Lower lobe of right lung (tissue), 2 donors: ENCODE results near the gene DDAH1. TPM values are rescaled to one million over a fixed set of nuclear protein-coding genes. Genes with fewer than 3 reads are reported as not detected.

Experiments used
- ATAC-seq, 2 donors: fragments of 200-7000 bp; cut with Tn5 transposase; one replicate each; pipeline ENCODE4 v1.9.1; 2020 to 2022; ENCODE audit warnings: mild to moderate bottlenecking in 2 of 2, moderate library complexity in 2 of 2
- DNase-seq: peaks from one replicate; pipeline ENCODE4 v3.0.0-alpha.2; 2020
- H3K27ac ChIP-seq: fragments of 200-600 bp; one replicate; pipeline ENCODE4 v1.8.0; 2022
- H3K27me3 ChIP-seq: fragments of 200-600 bp; one replicate; pipeline ENCODE4 v1.8.0; 2022; ENCODE audit warnings: low read depth
- H3K36me3 ChIP-seq: fragments of 200-600 bp; one replicate; pipeline ENCODE4 v1.8.0; 2022; ENCODE audit warnings: mild to moderate bottlenecking
- H3K4me1 ChIP-seq: fragments of 200-600 bp; one replicate; pipeline ENCODE4 v1.8.0; 2022
- H3K4me3 ChIP-seq: fragments of 200-600 bp; one replicate; pipeline ENCODE4 v1.8.0; 2022; ENCODE audit warnings: mild to moderate bottlenecking
- H3K9me3 ChIP-seq: fragments of 200-600 bp; one replicate; pipeline ENCODE4 v1.8.0; 2022
- CTCF ChIP-seq: fragments of 200-600 bp; IDR thresholded peaks from one replicate; pipeline ENCODE4 v1.8.0; 2022; ENCODE audit warnings: antibody characterized with exemption, mild to moderate bottlenecking
- intact Hi-C: fragments of 100-400 bp; cut with DNase I; formaldehyde crosslinking; loops from one replicate; pipeline ENCODE4 v1.11.0; 2022
- total RNA-seq: library from RNA; stranded (reverse); fragmentation: NEBNext Ultra II Directional; extraction: Animal tissue kit (Norgen Biotek cat#: 25700); gene quantifications from one replicate; pipeline ENCODE4 v1.2.1, GENCODE V29; 2021
- donor health status: DM: no; HTN: yes; CAD: no; lungs with severe emphysema.

DDAH1 gene
- total RNA-seq, 1 donor from 2014 or later: 48.4 TPM

- Histone ChIP-seq H3K27me3 (no peaks in the 10 kb centered on the region), H3K36me3 (no peaks in the 10 kb centered on the region), H3K9me3 (no peaks in the 10 kb centered on the region), H3K4me3 (no peak overlapping the region), H3K4me1 (peaks cover 14% of the 10 kb centered on the region), H3K27ac (no peak overlapping the region)
- no peak for TF ChIP-seq CTCF
- intact Hi-C loops: no loop called here
- no peak for DNase-seq
- peak in 1 of 2 donors; percentile 40 for ATAC-seq
These were observed 60.6 kb downstream of the DDAH1 start for GRCh38 chr1:85404408-85404807.

GRCh38 chr1:85398391-85399064 lies 66.4 kb downstream of the DDAH1 start:
- H3K4me3 ChIP-seq: no peak overlapping the region
- H3K27me3 ChIP-seq: no peaks in the 10 kb centered on the region
- H3K27ac ChIP-seq: no peak overlapping the region
- H3K36me3 ChIP-seq: no peaks in the 10 kb centered on the region
- intact Hi-C loops: no loop called here
- H3K9me3 ChIP-seq: no peaks in the 10 kb centered on the region
- DNase-seq (no peak), ATAC-seq (peak in 1 of 2 donors; percentile 21)
- no peaks in the 10 kb centered on the region for H3K4me1 ChIP-seq
- peak; percentile 24 for TF ChIP-seq CTCF

GRCh38 chr1:85397490-85398032 lies 67.4 kb downstream of the DDAH1 start:
- Histone ChIP-seq H3K4me1 (no peaks in the 10 kb centered on the region), H3K27me3 (no peaks in the 10 kb centered on the region), H3K27ac (no peak overlapping the region), H3K9me3 (no peaks in the 10 kb centered on the region), H3K4me3 (no peak overlapping the region), H3K36me3 (no peaks in the 10 kb centered on the region)
- DNase-seq: no peak
- ATAC-seq: no peak
- intact Hi-C loops: no loop called here
- no peak for TF ChIP-seq CTCF

GRCh38 chr1:85396194-85396593 lies 68.8 kb downstream of the DDAH1 start:
- Histone ChIP-seq H3K27me3 (no peaks in the 10 kb centered on the region), H3K9me3 (no peaks in the 10 kb centered on the region), H3K27ac (no peak overlapping the region), H3K4me3 (no peak overlapping the region), H3K36me3 (no peaks in the 10 kb centered on the region), H3K4me1 (no peaks in the 10 kb centered on the region)
- TF ChIP-seq CTCF: no peak
- no peak for ATAC-seq
- no peak for DNase-seq
- intact Hi-C loops: no loop called here

GRCh38 chr1:85394130-85394529 lies 70.8 kb downstream of the DDAH1 start:
- TF ChIP-seq CTCF: no peak
- no peak for ATAC-seq
- H3K4me1 ChIP-seq: no peaks in the 10 kb centered on the region
- H3K9me3 ChIP-seq: no peaks in the 10 kb centered on the region
- intact Hi-C loops: no loop called here
- no peak overlapping the region for H3K4me3 ChIP-seq
- no peak overlapping the region for H3K27ac ChIP-seq
- no peak for DNase-seq
- H3K27me3 ChIP-seq: no peaks in the 10 kb centered on the region
- no peaks in the 10 kb centered on the region for H3K36me3 ChIP-seq
